ENCODE results near the gene ATF7. TPM values are rescaled to one million over a fixed set of nuclear protein-coding genes. Genes with fewer than 3 reads are reported as not detected.
"Not testable (repeated sequence)": the region's sequence is repeated elsewhere in the genome, so short reads cannot be mapped to it uniquely, and the experiment has no call there.

The ATF7 gene
- total RNA-seq, 2 experiments from 2014 or later = 28.6 to 43.0 TPM

- H3K9me3 Mint-ChIP-seq = no peaks in the 10 kb centered on the region
- ChIA-PET POLR2A (no interaction called here), CTCF (interaction anchor here (0.9 to 3.0 kb wide), 3 partner anchors 9 to 52 kb away, joined by 3 to 22 read pairs (median 5); partner anchors contain the start of gene ATP5MC2)
- peaks cover 47% of the 10 kb centered on the region for H3K4me1 Mint-ChIP-seq
- peaks cover 8% of the 10 kb centered on the region for H3K36me3 Mint-ChIP-seq (ENCODE audit: low read depth)
- no peaks in the 10 kb centered on the region for H3K27me3 Mint-ChIP-seq
- no peak for DNase-seq
- peak overlapping the region; percentile 100 for H3K4me3 Mint-ChIP-seq
- peak overlapping the region; percentile 97 for H3K27ac Mint-ChIP-seq
Measured at GRCh38 chr12:53624956-53625355, 1.2 kb downstream of the ATF7 start.

GRCh38 chr12:53624458-53624857 lies 1.7 kb downstream of the ATF7 start:
- no peaks in the 10 kb centered on the region for H3K9me3 Mint-ChIP-seq
- H3K27ac Mint-ChIP-seq = no peak overlapping the region
- H3K4me1 Mint-ChIP-seq = peaks cover 47% of the 10 kb centered on the region
- POLR2A ChIA-PET = no interaction called here
- DNase-seq = no peak
- H3K4me3 Mint-ChIP-seq = peak overlapping the region; percentile 100
- peaks cover 8% of the 10 kb centered on the region for H3K36me3 Mint-ChIP-seq (ENCODE audit: low read depth)
- CTCF ChIA-PET = interaction anchor here (0.9 to 3.0 kb wide), 2 partner anchors 13 to 52 kb away, joined by 3 to 22 read pairs; partner anchors contain the start of gene ATP5MC2
- H3K27me3 Mint-ChIP-seq = no peaks in the 10 kb centered on the region

DNA sequence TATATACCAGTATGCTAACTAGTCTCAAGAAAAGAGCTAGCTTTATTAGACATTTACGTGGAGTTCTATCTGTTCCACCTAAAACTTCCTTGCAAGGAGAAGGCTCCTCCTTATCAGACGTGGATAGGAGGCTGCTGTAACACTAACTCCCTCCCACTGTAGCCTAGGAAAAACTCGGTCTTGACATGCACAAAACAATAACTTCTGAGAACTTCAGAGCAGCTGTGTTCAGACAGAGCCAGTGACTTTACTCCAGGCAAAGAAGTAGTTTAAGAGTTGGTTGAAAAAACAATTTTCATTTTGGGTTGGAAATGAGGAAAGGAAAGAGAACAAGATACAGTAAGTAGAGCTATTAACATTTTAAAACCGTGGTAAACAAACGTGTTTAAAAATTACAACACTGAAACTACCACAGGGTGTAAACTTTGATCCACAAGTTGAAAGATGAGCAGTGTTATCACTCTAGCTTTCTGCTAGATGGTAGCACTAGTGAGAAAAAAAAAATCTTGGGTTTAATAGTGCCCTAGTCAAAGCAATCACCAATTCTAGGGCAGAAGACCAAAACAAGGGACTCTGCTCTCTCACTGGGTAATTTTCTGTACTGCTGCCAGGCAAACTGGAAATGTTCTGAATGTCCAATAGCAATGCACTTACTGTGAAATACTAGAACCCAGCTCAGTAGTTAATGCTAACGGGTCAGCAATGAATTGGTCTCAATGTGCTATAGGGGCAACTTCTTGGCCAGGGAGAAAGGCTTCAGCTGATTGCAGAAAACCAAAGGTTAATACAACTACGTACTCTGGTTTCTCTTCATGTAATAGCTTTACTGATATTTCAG lies 2.4 kb downstream of the ATF7 start:
- ChIA-PET CTCF (interaction anchor here (0.8 to 3.0 kb wide), 6 partner anchors 12 to 120 kb away, joined by 3 to 22 read pairs (median 4); partner anchors contain the start of gene ATP5MC2), POLR2A (no interaction called here)
- DNase-seq = no peak
- H3K27ac Mint-ChIP-seq = peak overlapping the region; percentile 63
- peaks cover 9% of the 10 kb centered on the region for H3K36me3 Mint-ChIP-seq (ENCODE audit: low read depth)
- H3K4me3 Mint-ChIP-seq = peak overlapping the region; percentile 100
- no peaks in the 10 kb centered on the region for H3K9me3 Mint-ChIP-seq
- peaks cover 49% of the 10 kb centered on the region for H3K4me1 Mint-ChIP-seq
- no peaks in the 10 kb centered on the region for H3K27me3 Mint-ChIP-seq

- DNase-seq = no peak
- H3K27me3 Mint-ChIP-seq = no peaks in the 10 kb centered on the region
- H3K27ac Mint-ChIP-seq = no peak overlapping the region
- no peaks in the 10 kb centered on the region for H3K9me3 Mint-ChIP-seq
- POLR2A ChIA-PET = interaction anchor here (0.6 kb wide), 1 partner anchor 373 kb away, joined by 7 read pairs; no protein-coding TSS in a partner anchor
- peaks cover 60% of the 10 kb centered on the region for H3K4me1 Mint-ChIP-seq
- CTCF ChIA-PET = interaction anchor here (1.4 to 3.0 kb wide), 4 partner anchors 11 to 121 kb away, joined by 3 to 22 read pairs (median 4); partner anchors contain the start of gene ATP5MC2
- H3K4me3 Mint-ChIP-seq = no peak overlapping the region
- H3K36me3 Mint-ChIP-seq (ENCODE audit: low read depth) = peaks cover 14% of the 10 kb centered on the region
Measured at GRCh38 chr12:53622724-53623123, 3.5 kb downstream of the ATF7 start.

- H3K9me3 Mint-ChIP-seq = no peaks in the 10 kb centered on the region
- DNase-seq = no peak
- H3K4me3 Mint-ChIP-seq = peak overlapping the region; percentile 75
- ChIA-PET POLR2A (no interaction called here), CTCF (interaction anchor here (0.7 kb wide), 1 partner anchor 357 kb away, joined by 5 read pairs; no protein-coding TSS in a partner anchor)
- H3K27me3 Mint-ChIP-seq = no peaks in the 10 kb centered on the region
- H3K4me1 Mint-ChIP-seq = peaks cover 40% of the 10 kb centered on the region
- H3K36me3 Mint-ChIP-seq (ENCODE audit: low read depth) = peaks cover 23% of the 10 kb centered on the region
- peak overlapping the region; percentile 76 for H3K27ac Mint-ChIP-seq
Measured at GRCh38 chr12:53618275-53618674, 7.9 kb downstream of the ATF7 start.

- ChIA-PET CTCF (interaction anchor here (0.7 kb wide), 1 partner anchor 357 kb away, joined by 5 read pairs; no protein-coding TSS in a partner anchor), POLR2A (no interaction called here)
- Mint-ChIP-seq H3K9me3 (no peaks in the 10 kb centered on the region), H3K4me3 (peak overlapping the region; percentile 75), H3K4me1 (peaks cover 36% of the 10 kb centered on the region), H3K27ac (peak overlapping the region; percentile 76), H3K36me3 (ENCODE audit: low read depth) (peaks cover 23% of the 10 kb centered on the region), H3K27me3 (no peaks in the 10 kb centered on the region)
- DNase-seq = no peak
Measured at GRCh38 chr12:53617700-53618099, 8.5 kb downstream of the ATF7 start.

- CTCF ChIA-PET = interaction anchor here (0.6 to 2.3 kb wide), 3 partner anchors 9 to 416 kb away, joined by 3 to 5 read pairs (median 3); partner anchors contain the start of genes ATF7 and HOXC5
- Mint-ChIP-seq H3K9me3 (no peaks in the 10 kb centered on the region), H3K36me3 (ENCODE audit: low read depth) (peaks cover 23% of the 10 kb centered on the region), H3K4me3 (no peak overlapping the region), H3K4me1 (peaks cover 36% of the 10 kb centered on the region), H3K27me3 (no peaks in the 10 kb centered on the region), H3K27ac (no peak overlapping the region)
- no peak for DNase-seq
- POLR2A ChIA-PET = no interaction called here
Measured at GRCh38 chr12:53616950-53617349, 9.2 kb downstream of the ATF7 start.

- Mint-ChIP-seq H3K9me3 (no peaks in the 10 kb centered on the region), H3K4me1 (peaks cover 28% of the 10 kb centered on the region), H3K27ac (no peak overlapping the region), H3K36me3 (ENCODE audit: low read depth) (peaks cover 19% of the 10 kb centered on the region), H3K27me3 (no peaks in the 10 kb centered on the region), H3K4me3 (no peak overlapping the region)
- no peak for DNase-seq
- POLR2A ChIA-PET = no interaction called here
- CTCF ChIA-PET = interaction anchor here (0.6 to 1.2 kb wide), 2 partner anchors 65 to 80 kb away, joined by 3 read pairs; no protein-coding TSS in a partner anchor
Measured at GRCh38 chr12:53613821-53614220, 12.4 kb downstream of the ATF7 start.

DNA sequence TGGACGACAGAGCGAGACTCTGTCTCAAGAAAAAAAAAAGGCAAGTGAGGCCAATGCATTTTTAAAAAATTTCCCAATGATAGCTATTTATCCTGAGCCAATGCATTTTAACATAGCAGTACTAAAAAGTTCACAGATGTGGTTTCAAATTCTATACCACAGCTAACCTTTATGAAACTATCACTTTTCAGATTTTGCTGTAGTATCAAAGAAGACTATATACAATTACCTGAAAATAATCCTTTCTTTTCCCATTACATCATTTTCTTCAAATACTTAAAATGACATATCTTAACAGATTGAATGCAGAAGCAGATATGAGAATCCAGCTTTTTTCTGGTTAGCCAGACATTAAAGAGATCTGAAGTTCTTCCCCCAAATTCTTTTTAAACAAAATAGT lies 13.2 kb downstream of the ATF7 start:
- POLR2A ChIA-PET = interaction anchor here (0.5 kb wide), 1 partner anchor 70 kb away, joined by 3 read pairs; no protein-coding TSS in a partner anchor
- Mint-ChIP-seq H3K4me3 (no peak overlapping the region), H3K27ac (no peak overlapping the region), H3K36me3 (ENCODE audit: low read depth) (peaks cover 16% of the 10 kb centered on the region), H3K9me3 (no peaks in the 10 kb centered on the region), H3K27me3 (no peaks in the 10 kb centered on the region), H3K4me1 (peaks cover 20% of the 10 kb centered on the region)
- no peak for DNase-seq
- CTCF ChIA-PET = interaction anchor here (0.6 to 0.7 kb wide), 3 partner anchors 27 to 100 kb away, joined by 3 to 4 read pairs (median 3); no protein-coding TSS in a partner anchor

- no peak overlapping the region for H3K4me3 Mint-ChIP-seq
- CTCF ChIA-PET = interaction anchor here (0.9 to 1.7 kb wide), 4 partner anchors 11 to 49 kb away, joined by 3 to 4 read pairs (median 4); no protein-coding TSS in a partner anchor
- H3K27me3 Mint-ChIP-seq = no peaks in the 10 kb centered on the region
- peaks cover 12% of the 10 kb centered on the region for H3K36me3 Mint-ChIP-seq (ENCODE audit: low read depth)
- DNase-seq = no peak
- POLR2A ChIA-PET = interaction anchor here (0.6 kb wide), 1 partner anchor 177 kb away, joined by 3 read pairs; no protein-coding TSS in a partner anchor
- peaks cover 13% of the 10 kb centered on the region for H3K4me1 Mint-ChIP-seq
- H3K9me3 Mint-ChIP-seq = no peaks in the 10 kb centered on the region
- H3K27ac Mint-ChIP-seq = no peak overlapping the region
Measured at GRCh38 chr12:53611304-53611703, 14.9 kb downstream of the ATF7 start.

- peaks cover 22% of the 10 kb centered on the region for H3K4me1 Mint-ChIP-seq
- H3K4me3 Mint-ChIP-seq; DNase-seq; H3K9me3 Mint-ChIP-seq; H3K27me3 Mint-ChIP-seq; POLR2A ChIA-PET; H3K27ac Mint-ChIP-seq; H3K36me3 Mint-ChIP-seq (ENCODE audit: low read depth); CTCF ChIA-PET: not testable (repeated sequence)
Measured at GRCh38 chr12:53606688-53607087, 19.5 kb downstream of the ATF7 start.

GRCh38 chr12:53604581-53604980 lies 21.6 kb downstream of the ATF7 start:
- Mint-ChIP-seq H3K36me3 (ENCODE audit: low read depth) (peaks cover 10% of the 10 kb centered on the region), H3K9me3 (no peaks in the 10 kb centered on the region), H3K4me1 (peaks cover 22% of the 10 kb centered on the region), H3K4me3 (no peak overlapping the region), H3K27me3 (no peaks in the 10 kb centered on the region), H3K27ac (no peak overlapping the region)
- ChIA-PET CTCF (no interaction called here), POLR2A (no interaction called here)
- no peak for DNase-seq

DNA sequence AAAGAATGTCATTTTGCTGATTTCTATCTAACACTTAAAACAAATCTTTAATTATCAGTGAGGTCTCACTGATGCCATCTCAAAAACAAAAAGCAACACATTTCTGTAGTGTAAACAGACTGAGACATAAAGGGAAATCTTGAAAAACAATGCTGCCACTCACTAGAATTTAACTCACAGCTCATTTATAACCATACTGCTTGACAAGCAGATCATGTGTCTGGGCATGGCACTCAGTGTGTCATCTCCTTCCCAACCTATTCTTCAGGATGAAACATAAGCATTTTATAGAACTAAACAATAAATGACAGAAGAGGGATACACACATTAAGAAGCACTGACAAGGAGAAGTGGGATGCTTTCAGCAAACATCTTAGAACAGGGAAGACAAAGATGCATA lies 22.4 kb downstream of the ATF7 start:
- H3K9me3 Mint-ChIP-seq = no peaks in the 10 kb centered on the region
- H3K27ac Mint-ChIP-seq = no peak overlapping the region
- ChIA-PET CTCF (no interaction called here), POLR2A (no interaction called here)
- no peak overlapping the region for H3K4me3 Mint-ChIP-seq
- no peak for DNase-seq
- H3K27me3 Mint-ChIP-seq = no peaks in the 10 kb centered on the region
- H3K36me3 Mint-ChIP-seq (ENCODE audit: low read depth) = peaks cover 12% of the 10 kb centered on the region
- H3K4me1 Mint-ChIP-seq = peaks cover 22% of the 10 kb centered on the region
